OCI-LY1 (cell line): Measurements from ENCODE around the gene UTF1.

Experiments used
- H2AFZ ChIP-seq: fragments of 200-600 bp; sonication (generic), shearing (Covaris generic); 2 replicates; pipeline ENCODE4 v1.6.0; 2014; ENCODE audit warnings: antibody characterized with exemption, mild to moderate bottlenecking, low read length
- H3F3A ChIP-seq: fragments of 200-600 bp; sonication (generic), shearing (Covaris generic); 2 replicates; pipeline ENCODE4 v1.6.0; 2014; ENCODE audit warnings: mild to moderate bottlenecking, antibody characterized with exemption, low read length, moderate library complexity; ENCODE audit not compliant: insufficient read depth
- H3K27ac ChIP-seq: fragments of 200-600 bp; sonication (generic); 2 replicates; pipeline ENCODE4 v1.5.1; 2014; ENCODE audit warnings: low read length, mixed run types, mild to moderate bottlenecking, low read depth; ENCODE audit not compliant: poor library complexity, severe bottlenecking
- H3K27me3 ChIP-seq: fragments of 200-600 bp; sonication (generic); 2 replicates; pipeline ENCODE4 v1.6.0; 2014; ENCODE audit warnings: antibody characterized with exemption, mild to moderate bottlenecking, low read length, moderate library complexity; ENCODE audit not compliant: insufficient read depth
- H3K36me3 ChIP-seq: fragments of 200-600 bp; sonication (generic); 2 replicates; pipeline ENCODE4 v1.6.1; 2014; ENCODE audit warnings: mild to moderate bottlenecking, antibody characterized with exemption, low read length, moderate library complexity, mixed read lengths; ENCODE audit not compliant: insufficient read depth
- H3K4me1 ChIP-seq: fragments of 200-600 bp; sonication (generic); 2 replicates; pipeline ENCODE4 v1.5.1; 2014; ENCODE audit warnings: mild to moderate bottlenecking, low read length, moderate library complexity; ENCODE audit not compliant: insufficient read depth, severe bottlenecking
- H3K4me2 ChIP-seq: fragments of 200-600 bp; sonication (generic), shearing (Covaris generic); 2 replicates; pipeline ENCODE4 v1.6.1; 2014; ENCODE audit warnings: low read length
- H3K4me3 ChIP-seq: fragments of 200-600 bp; sonication (generic); 2 replicates; pipeline ENCODE4 v1.5.1; 2014; ENCODE audit warnings: low read length, low read depth, mild to moderate bottlenecking, mixed read lengths; ENCODE audit not compliant: poor library complexity, severe bottlenecking
- H3K79me2 ChIP-seq: fragments of 200-600 bp; shearing (Covaris generic); 2 replicates; pipeline ENCODE4 v1.6.1; 2016; ENCODE audit warnings: mixed run types, low read length, mixed read lengths; ENCODE audit not compliant: insufficient read depth
- H3K9ac ChIP-seq: fragments of 200-600 bp; sonication (generic), shearing (Covaris generic); 2 replicates; pipeline ENCODE4 v1.6.1; 2014; ENCODE audit warnings: mild to moderate bottlenecking, low read length, mixed read lengths
- H3K9me2 ChIP-seq: fragments of 200-600 bp; sonication (generic), shearing (Covaris generic); 2 replicates; pipeline ENCODE4 v1.6.1; 2014; ENCODE audit warnings: low read depth, mild to moderate bottlenecking, low read length, mixed read lengths
- H3K9me3 ChIP-seq: fragments of 200-600 bp; shearing (Covaris generic); 2 replicates; pipeline ENCODE4 v1.6.1; 2014; ENCODE audit warnings: low read length, mixed read lengths
- H4K20me1 ChIP-seq: fragments of 200-600 bp; sonication (generic), shearing (Covaris generic); 2 replicates; pipeline ENCODE4 v1.6.0; 2016; ENCODE audit warnings: mild to moderate bottlenecking, low read length; ENCODE audit not compliant: insufficient read depth
- EZH2 ChIP-seq: fragments of 200-600 bp; sonication (generic), shearing (Covaris generic); IDR thresholded peaks from 2 replicates; pipeline ENCODE4 v1.8.0; 2017; ENCODE audit warnings: borderline replicate concordance, mixed run types, mild to moderate bottlenecking, antibody characterized with exemption, low read length, moderate library complexity, mixed read lengths
- TF ChIP-seq, protein P1 (sequence below): fragments of 200-600 bp; sonication (generic), shearing (Covaris generic); IDR thresholded peaks from 2 replicates; pipeline ENCODE4 v1.5.1; 2017; ENCODE audit warnings: mild to moderate bottlenecking, antibody characterized with exemption, low read length, moderate library complexity, mixed read lengths

Gene UTF1

DNA sequence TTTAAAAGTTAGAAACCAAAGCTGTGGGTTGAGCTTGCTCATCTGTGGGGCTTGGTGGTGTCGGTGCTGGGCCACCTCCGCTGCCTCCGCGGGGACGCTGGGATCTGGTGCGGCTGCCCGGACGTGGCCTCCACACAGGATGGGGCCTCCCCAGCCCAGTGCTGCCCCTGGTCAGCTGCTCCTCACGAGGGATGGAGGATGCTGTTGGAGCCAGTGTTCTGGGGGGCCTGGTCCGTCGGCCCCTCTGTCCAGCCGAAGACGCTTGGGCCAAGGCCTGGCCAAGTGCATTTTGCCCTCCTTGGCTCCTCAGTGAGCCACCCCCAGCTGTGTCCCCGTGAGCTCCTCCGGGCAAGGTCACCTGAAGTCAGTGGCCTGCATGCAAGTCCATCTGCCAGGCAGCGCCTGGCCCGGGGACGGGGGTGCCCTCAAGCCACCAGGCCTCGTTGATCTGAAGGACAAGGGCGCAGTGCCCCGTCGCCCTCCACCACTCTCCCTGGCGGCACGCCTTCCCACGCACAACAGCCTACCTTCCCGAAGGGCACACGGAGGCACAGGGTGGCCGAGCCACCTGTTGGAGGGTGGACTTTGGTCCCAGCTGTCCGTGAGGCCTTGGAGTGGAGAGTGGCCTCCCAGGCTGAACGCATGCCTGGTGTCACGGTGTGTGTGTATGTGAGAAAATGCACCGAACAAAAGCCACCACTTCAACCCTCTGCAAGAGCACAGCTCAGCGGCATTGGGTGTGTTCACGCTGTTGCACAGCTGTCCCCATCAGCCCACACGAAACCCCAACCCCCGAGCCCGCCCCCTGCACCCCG lies 42.7 kb upstream of the UTF1 start:
- no peak overlapping the region for H3K9ac ChIP-seq
- no peak overlapping the region for H3K27ac ChIP-seq
- no peaks in the 10 kb centered on the region for H3K4me1 ChIP-seq
- no peaks in the 10 kb centered on the region for H3K9me3 ChIP-seq
- no peak overlapping the region for H2AFZ ChIP-seq
- TF ChIP-seq EZH2, result no peak
- TF ChIP-seq, protein P1, sequence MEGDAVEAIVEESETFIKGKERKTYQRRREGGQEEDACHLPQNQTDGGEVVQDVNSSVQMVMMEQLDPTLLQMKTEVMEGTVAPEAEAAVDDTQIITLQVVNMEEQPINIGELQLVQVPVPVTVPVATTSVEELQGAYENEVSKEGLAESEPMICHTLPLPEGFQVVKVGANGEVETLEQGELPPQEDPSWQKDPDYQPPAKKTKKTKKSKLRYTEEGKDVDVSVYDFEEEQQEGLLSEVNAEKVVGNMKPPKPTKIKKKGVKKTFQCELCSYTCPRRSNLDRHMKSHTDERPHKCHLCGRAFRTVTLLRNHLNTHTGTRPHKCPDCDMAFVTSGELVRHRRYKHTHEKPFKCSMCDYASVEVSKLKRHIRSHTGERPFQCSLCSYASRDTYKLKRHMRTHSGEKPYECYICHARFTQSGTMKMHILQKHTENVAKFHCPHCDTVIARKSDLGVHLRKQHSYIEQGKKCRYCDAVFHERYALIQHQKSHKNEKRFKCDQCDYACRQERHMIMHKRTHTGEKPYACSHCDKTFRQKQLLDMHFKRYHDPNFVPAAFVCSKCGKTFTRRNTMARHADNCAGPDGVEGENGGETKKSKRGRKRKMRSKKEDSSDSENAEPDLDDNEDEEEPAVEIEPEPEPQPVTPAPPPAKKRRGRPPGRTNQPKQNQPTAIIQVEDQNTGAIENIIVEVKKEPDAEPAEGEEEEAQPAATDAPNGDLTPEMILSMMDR, result no peak
- no peaks in the 10 kb centered on the region for H3K79me2 ChIP-seq
- no peaks in the 10 kb centered on the region for H3K36me3 ChIP-seq
- no peaks in the 10 kb centered on the region for H4K20me1 ChIP-seq
- no peak overlapping the region for H3K4me2 ChIP-seq
- H3F3A ChIP-seq, result no peaks in the 10 kb centered on the region
- H3K27me3 ChIP-seq, result no peaks in the 10 kb centered on the region
- no peak overlapping the region for H3K4me3 ChIP-seq
- H3K9me2 ChIP-seq, result no peaks in the 10 kb centered on the region

DNA sequence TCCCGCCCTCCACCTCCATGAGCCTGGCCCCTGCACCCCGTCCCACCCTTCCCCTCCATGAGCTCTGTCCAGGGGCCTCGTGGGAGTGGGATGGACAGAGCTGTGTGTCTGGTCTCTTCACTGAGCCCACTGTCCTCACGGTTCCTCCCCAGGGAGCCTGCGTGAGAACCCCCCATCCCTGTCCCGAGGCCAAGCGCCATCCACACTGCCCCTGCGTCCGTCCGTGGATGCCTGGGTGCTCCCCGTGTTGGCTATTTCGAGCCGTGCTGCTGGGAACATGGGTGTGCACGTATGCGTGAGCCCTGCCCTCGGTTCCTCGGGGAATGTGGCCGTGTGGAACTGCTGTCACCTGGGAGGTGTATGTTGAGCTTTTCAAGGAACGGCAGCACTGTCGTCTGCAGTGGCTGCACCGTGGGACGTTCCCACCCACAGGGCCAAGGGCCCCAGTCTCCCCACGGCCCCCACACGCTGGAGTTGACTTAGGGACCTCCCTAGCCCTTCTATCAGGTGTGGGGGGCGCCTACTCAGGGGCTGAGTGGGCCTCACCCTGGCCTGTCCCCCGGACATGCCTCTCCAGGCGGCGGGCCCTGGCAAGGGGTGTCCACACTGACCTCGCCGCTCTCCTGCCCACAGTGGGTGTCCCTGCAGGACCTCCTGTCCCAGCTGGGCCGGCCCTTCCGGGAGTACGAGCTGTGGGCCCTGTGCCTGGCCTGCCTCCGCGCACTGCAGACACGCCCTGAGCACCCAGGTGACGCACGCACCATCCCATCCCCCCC lies 41.9 kb upstream of the UTF1 start:
- Histone ChIP-seq H4K20me1 (no peaks in the 10 kb centered on the region), H2AFZ (no peak overlapping the region), H3K9ac (no peak overlapping the region), H3K4me2 (no peak overlapping the region), H3K79me2 (no peaks in the 10 kb centered on the region), H3K4me1 (no peaks in the 10 kb centered on the region), H3K36me3 (no peaks in the 10 kb centered on the region), H3F3A (no peaks in the 10 kb centered on the region), H3K9me3 (no peaks in the 10 kb centered on the region), H3K9me2 (no peaks in the 10 kb centered on the region), H3K27ac (no peak overlapping the region), H3K4me3 (no peak overlapping the region), H3K27me3 (no peaks in the 10 kb centered on the region)
- TF ChIP-seq, protein P1, result no peak
- TF ChIP-seq EZH2, result no peak

DNA sequence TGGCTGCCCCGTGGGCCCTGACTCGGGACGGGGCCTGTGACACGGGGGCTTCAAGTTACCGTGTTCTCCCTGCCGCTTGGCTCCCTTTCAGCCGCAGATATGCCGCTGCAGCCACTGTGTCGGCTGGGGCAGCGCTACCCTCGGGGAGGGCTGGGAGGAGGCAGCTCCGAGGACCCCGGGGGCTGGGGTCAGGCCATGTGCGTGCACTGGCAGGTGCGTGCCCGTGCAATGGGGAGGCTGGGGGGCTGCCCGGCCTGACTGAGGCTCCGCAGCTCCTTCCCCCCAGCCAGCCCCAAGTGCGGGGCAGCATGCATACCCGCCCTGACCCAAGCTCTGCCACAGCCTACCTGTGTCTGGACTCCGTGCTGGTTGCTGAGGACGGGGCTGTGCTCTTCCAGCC lies 40.8 kb upstream of the UTF1 start:
- no peak overlapping the region for H3K4me3 ChIP-seq
- H3K4me1 ChIP-seq, result no peaks in the 10 kb centered on the region
- no peaks in the 10 kb centered on the region for H3K36me3 ChIP-seq
- H3K27ac ChIP-seq, result no peak overlapping the region
- no peak for TF ChIP-seq EZH2
- TF ChIP-seq, protein P1, result no peak
- H3K27me3 ChIP-seq, result no peaks in the 10 kb centered on the region
- H3K9me3 ChIP-seq, result no peaks in the 10 kb centered on the region
- no peak overlapping the region for H3K4me2 ChIP-seq
- H3K9ac ChIP-seq, result no peak overlapping the region
- H3K79me2 ChIP-seq, result no peaks in the 10 kb centered on the region
- H3F3A ChIP-seq, result no peaks in the 10 kb centered on the region
- H3K9me2 ChIP-seq, result no peaks in the 10 kb centered on the region
- H4K20me1 ChIP-seq, result no peaks in the 10 kb centered on the region
- H2AFZ ChIP-seq, result no peak overlapping the region
